ENCODE data around the gene EHBP1L1. TPM values are rescaled to one million over a fixed set of nuclear protein-coding genes. Genes with fewer than 3 reads are reported as not detected.

EHBP1L1 gene
- polyA plus RNA-seq, 2 of the 4 experiments (the other 2 are of a cell fraction): 11.6 to 43.8 TPM

GRCh38 chr11:65606876-65607613 is 31.2 kb downstream of the EHBP1L1 start:
- no peak overlapping the region for H3K4me2 ChIP-seq
- CTCF ChIA-PET: interaction anchor here (1.0 to 20.1 kb wide), 4 partner anchors 18 to 66 kb away, joined by 3 to 249 read pairs (median 4); partner anchors contain the start of gene KCNK7
- H3K4me3 ChIP-seq: no peak overlapping the region
- no peaks in the 10 kb centered on the region for H3K9me3 ChIP-seq
- WGBS (ENCODE audit: missing lambda C conversion rate): 94% methylated on average over 63 of the region's 67 CpGs
- DNase-seq (ENCODE audit: low read depth in 1 of 2, low spot score in 1 of 2) (peak; percentile 46 to 70), ATAC-seq (peak in 1 of 2 experiments; percentile 85; a peak in 3 of 6 replicates), FAIRE-seq (no peak)
- H3K27ac ChIP-seq: no peak overlapping the region
- no peak for TF ChIP-seq TP53 (CRISPR knock-in tag; IDR thresholded peaks at IDR 0.05)
- TF ChIP-seq TFCP2L1 (CRISPR knock-in tag; IDR thresholded peaks at IDR 0.05): no peak
- no peak for TF ChIP-seq HES2 (IDR thresholded peaks at IDR 0.05)
- no peak for TF ChIP-seq NR3C1 (IDR thresholded peaks at IDR 0.05)
- TF ChIP-seq RAD21 (conservative IDR thresholded peaks at IDR 0.05 in 1 of 2, IDR thresholded peaks at IDR 0.05 in 1 of 2): no peak
- TF ChIP-seq FOSB (CRISPR knock-in tag; IDR thresholded peaks at IDR 0.05): no peak
- no peak for TF ChIP-seq CEBPB (IDR thresholded peaks at IDR 0.05)
- TF ChIP-seq JUNB (IDR thresholded peaks at IDR 0.05): no peak
- no peak for TF ChIP-seq CTCF (IDR thresholded peaks at IDR 0.05)
- no peak for TF ChIP-seq ZNF302 (CRISPR knock-in tag; IDR thresholded peaks at IDR 0.05)
- TF ChIP-seq RARB (CRISPR knock-in tag; IDR thresholded peaks at IDR 0.05): no peak
- TF ChIP-seq CBX8 (IDR thresholded peaks at IDR 0.05): no peak
- TF ChIP-seq PBX3 (IDR thresholded peaks at IDR 0.05): no peak
- TF ChIP-seq ELK1 (IDR thresholded peaks at IDR 0.05; ENCODE audit: low read depth, low read length): no peak
- TF ChIP-seq MAFK (IDR thresholded peaks at IDR 0.05; ENCODE audit: partially characterized antibody): no peak
- TF ChIP-seq BCL3 (IDR thresholded peaks at IDR 0.05): no peak
- no peak for TF ChIP-seq ZC3H11A (IDR thresholded peaks at IDR 0.05)
- TF ChIP-seq USF2 (IDR thresholded peaks at IDR 0.05): no peak
- no peak for TF ChIP-seq HOXB5 (CRISPR knock-in tag; IDR thresholded peaks at IDR 0.05)
- TF ChIP-seq ZSCAN20 (CRISPR knock-in tag; IDR thresholded peaks at IDR 0.05): no peak
- POLR2A ChIA-PET: no interaction called here
- H3K4me1 ChIP-seq: peaks cover 22% of the 10 kb centered on the region; the same call in 1 of the 3 replicates

Measured in A549 (cell line).